GM19468 (cell line): ENCODE data around the gene TRDN.
"Not testable (repeated sequence)": the region's sequence is repeated elsewhere in the genome, so short reads cannot be mapped to it uniquely, and the experiment has no call there.

ENCODE experiments used
- ATAC-seq: cut with Tn5 transposase; IDR thresholded peaks from one replicate; pipeline ENCODE4 v1.9.1; 2021; ENCODE audit warnings: mild to moderate bottlenecking, moderate library complexity, moderate number of reproducible peaks; ENCODE audit not compliant: unreplicated experiment; ENCODE audit errors: extremely low read depth

Gene TRDN

DNA sequence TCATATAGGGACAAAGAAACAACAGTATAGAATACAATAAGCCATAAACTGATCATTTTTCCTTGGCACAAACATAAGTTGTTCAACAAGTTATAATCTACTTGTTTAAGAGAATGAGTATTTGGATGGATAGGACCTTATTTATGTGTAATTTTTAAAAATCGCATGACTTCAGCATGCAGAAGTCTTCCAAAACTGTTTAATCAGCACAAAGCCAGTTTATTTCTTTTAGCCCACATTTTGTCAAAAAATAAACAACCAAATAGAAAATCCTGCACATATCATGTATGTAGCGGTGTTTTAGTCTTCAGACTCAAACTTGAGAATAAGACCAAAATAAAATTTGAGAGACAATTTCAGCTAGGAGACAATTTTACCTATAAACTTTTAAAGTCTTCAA lies 304.7 kb downstream of the TRDN start:
- no peak for ATAC-seq

DNA sequence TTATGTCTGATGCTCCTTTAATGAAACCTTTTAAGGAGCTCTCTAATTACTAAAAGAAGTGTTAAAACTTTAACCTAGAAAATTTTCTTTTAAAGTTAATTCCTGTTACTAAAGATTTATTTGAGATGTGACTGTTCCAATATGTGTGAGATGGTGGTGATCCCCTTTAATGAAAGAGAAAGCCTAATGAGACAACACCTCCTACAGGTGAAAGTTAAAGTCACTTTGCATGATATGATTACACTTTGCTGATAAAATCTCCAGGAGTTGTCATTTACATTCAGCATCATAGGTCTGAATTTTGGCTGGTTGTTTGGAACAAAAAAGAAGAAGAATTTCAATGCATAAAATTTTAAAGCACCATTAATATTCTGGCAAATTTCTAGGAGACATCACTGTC lies 307.4 kb downstream of the TRDN start:
- no peak for ATAC-seq

DNA sequence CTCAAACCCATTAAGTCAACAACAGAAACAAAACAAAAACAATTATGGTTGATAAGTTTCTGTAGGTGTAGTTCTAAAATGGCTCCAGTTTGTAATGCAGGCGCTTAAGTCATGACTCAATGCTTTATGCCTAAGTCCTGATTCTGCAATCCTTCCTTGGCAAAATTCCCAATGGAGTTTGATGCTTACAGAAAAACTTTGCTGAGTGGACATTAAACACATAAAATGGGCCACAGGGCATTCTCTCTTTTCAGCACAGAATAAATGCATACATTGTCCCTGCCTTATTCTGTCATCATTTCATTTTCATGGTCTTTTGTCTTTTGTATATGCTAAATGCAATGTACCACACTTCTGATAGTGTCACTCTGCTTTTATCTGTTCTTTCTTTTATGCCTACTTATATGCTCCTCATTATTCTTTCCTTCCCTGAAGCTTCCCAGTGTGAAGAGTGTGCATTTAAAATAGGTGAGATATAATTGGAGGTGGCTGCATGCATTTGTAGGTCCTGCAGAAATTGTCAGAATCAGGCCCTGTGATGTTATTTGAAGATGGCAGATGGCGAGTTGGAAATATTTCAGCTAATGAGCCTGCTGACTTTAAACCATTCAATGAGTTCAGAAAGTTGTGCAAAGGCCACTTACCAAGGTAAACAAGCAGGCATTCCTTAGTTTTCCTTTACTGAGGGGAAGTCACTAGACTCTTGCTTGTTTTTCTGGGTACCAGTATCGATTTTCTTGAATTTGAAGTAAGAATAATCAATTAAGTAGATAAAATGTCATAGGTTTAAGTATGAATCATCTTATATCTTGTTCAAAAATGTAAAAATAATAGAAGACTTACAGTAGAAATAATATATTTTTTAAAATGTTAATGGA lies 313.1 kb downstream of the TRDN start:
- ATAC-seq: no peak

DNA sequence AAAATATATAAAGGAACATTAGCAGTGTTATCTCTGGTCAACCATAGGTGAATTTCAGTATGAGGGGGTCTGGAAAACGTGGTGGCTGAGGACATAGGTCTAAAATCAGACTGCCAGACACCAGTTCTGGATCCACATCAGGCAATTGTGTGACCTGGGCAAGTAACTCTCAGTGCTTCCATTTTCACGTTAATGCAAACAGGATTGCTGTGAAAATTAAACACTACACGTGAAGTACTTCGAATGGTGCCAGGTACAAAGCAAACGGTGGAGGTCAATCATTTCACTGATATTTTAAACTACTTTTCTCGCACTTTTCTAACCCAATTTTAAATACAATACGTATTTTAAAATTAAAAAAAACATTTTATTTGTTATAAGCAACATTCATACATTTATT lies 315.7 kb downstream of the TRDN start:
- ATAC-seq: no peak

DNA sequence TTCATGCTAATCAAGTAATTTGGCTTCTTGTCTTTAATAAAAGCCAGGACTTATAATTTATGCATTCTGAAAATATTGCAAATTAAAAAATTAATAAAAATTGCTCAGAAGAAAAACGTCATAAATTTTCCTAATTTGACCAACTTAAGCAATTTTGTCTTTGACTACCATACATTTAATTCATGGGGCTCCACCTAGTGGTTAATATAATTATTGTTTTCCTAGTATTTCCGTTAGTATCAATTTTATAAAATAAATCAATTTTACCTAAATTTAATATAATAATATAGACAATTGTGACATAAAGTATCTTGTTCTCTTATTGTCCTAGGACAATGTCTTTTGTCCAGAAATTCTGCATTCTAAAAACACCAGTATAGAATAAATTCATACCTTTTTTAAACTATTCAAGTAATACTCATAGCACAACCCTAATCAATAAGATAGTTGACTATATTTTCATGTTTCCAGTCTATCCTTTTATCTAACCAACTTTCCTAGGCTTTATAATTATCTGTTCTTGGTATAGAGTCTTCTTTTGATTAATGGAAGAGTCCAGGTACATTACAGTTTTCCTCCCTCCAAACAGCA lies 319.9 kb downstream of the TRDN start:
- no peak for ATAC-seq

DNA sequence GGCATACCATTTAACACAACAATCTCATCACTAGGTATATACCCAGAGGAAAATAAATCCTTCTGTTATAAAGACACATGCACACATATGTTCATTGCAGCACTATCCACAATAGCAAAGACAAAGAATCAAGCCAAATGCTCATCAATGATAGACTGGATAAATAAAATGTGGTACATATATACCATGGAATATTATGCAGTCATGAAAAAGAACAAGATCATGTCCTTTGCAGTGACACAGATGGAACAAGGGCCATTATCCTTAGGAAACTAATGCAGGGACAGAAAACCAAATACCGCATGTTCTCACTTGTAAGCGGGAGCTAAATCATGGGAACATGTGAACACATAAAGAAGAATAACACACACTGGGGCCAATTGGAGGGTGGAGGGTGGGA lies 322.3 kb downstream of the TRDN start:
- not testable (repeated sequence) for ATAC-seq

DNA sequence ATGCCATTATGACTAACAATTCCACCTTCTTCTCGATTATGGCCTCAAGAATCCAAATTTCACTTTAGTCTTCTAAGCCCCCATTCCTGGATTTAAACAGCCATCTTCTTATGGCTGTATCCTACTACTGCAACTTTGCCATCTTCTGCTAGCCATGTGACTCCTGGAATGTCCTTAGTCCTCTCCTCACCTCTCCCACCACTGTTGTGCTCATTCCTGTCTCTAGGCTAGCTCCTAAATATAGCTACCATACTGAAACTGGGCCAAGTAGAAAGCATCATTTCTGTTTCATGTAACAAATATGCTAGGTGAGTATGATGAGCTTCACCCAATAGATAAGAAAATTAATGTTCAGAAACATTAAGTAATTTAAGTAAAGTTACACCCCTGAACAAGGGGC lies 327.6 kb downstream of the TRDN start:
- ATAC-seq: no peak

DNA sequence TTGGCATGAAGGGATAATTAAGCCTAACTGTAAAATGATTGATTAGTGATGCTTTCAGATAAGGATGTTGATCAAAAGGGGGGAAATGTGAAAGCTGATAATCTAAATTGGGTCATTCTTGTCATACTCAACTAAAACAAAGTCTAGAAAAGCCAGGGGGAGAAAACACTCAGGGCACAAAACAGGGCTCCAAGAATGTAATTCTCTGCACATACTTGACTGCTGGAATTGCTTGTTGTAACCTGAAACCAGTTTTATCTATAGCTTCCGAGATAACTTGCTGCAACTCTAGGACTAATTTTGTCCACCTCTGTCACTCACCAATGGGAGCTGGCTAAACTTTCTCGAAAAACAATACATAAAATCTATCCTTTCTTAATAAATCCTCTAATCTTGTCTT lies 330.4 kb downstream of the TRDN start:
- no peak for ATAC-seq

DNA sequence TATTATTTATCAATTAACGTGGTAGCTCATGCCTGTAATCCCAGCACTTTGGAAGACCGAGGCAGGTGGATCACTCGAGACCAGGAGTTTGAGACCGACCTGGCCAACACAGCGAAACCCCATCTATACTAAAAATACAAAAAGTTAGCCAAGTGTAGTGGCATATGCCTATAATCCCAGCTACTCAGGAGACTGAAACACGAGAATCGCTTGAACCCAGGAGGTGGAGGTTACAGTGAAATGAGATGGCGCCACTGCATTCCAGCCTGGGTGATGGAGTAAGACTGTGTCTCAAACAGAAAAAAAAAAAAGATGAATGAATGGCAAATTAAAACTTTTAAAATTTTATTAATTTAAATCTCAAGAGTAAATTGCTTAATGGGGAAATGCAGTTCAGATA lies 341.1 kb downstream of the TRDN start:
- no peak for ATAC-seq

DNA sequence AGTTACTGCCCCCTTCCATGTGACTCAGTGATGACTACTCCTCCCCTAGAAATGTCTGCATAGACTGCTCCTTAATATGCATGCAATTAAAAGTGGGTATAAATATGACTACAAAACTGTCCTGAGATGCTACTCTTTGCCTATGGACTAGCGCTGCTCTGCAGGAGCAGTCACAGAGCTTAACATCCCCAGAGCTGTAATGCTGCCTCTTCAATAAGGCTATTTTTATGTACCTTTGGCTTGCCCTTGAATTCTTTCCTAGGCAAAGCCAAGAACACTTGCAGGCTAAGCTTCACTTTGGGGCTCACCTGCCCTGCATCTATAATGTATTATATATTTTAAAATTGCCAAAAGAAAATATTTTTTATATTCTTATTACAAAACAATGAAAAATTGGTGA lies 341.6 kb downstream of the TRDN start:
- ATAC-seq: no peak

DNA sequence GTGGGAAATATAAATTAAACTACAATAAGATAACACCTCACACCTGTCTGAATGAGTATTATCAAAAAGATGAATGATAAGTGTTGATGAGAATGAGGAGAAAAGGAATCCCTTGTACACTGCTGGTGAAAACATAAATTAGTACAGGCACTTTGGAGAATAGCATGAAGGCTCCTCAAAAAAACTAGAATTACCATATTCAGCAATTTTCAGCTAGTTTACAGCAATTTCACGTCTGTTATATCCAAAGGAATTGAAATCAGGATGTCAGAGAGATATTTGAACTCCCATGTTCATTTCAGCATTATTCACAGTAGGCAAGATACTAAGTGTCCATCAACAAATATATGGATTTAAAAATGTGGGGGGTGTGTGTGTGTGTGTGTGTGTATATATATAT lies 348.1 kb downstream of the TRDN start:
- ATAC-seq: no peak

DNA sequence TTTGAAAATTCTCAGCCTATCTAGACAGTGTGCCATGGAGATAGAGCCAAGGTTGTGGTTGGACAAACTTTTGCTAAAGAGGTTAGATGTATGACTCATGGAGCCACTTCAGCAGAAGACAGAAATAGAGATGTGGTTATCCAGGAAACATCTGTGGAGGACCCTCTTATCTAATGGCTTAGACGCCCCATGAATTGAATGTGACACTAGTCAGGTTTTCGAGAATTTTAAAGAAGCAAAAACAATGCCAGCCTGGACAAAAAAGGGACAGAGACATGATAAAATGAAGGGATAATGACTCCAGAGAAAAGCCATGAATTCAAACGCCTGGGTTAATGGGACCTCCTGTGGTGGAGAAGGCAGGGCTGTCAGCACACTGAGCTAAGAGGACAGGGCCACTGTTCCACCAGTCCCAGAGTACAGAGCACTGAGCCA lies 360.2 kb downstream of the TRDN start:
- no peak for ATAC-seq

DNA sequence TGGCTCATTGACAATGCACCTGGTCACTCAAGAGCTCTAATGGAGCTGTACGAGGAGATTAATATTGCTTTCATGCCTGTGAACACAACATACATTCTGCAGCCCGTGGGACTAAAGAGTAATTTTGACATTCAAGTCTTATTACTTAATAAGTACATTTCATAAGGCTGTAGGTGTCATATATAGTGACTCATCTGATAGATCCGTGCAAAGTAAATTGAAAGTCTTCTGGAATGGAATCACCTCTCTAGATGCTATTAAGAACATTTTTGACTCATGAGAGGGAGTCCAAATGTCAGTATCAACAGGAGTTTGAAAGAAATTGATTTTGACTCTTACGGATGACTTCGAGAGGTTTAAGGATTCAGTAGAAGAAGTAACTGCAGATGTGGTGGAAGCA lies 372.8 kb downstream of the TRDN start:
- no peak for ATAC-seq

DNA sequence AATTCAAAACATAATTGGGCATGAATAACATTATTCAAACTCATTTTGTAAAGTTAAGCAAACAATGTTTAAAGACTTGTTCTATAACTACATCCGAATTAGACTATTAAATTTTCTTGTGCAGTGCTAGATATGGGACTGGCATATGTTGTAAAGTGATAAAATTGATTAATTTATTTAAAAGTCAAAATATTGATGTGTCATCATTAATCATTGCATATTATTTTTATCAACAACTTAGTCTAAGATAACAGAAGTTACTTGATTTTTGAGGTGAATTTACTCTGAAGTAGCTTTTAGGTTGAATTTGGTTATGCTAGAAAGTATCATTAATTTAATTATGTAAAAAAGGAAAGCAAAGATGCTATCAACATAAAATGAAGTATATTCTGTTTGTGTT lies 396.1 kb downstream of the TRDN start:
- ATAC-seq: no peak

DNA sequence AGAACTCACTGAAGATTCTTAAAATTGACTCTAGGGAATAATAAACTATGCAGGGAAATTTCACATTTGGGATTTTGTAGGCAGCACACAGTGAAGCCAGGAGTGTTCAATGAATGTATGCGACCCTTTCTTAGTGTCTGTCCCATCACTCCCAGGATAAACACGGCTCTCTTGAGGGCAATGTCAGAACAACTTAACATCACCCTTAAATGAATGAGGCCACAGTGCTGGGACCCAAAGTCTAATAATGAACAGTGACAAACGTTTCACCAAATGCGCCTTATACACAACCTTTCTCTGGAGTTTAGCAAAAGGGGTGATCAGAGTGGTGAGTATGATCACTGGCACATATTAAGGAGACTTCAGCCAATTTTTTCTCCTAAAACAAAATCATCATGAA lies 403.4 kb downstream of the TRDN start:
- no peak for ATAC-seq

DNA sequence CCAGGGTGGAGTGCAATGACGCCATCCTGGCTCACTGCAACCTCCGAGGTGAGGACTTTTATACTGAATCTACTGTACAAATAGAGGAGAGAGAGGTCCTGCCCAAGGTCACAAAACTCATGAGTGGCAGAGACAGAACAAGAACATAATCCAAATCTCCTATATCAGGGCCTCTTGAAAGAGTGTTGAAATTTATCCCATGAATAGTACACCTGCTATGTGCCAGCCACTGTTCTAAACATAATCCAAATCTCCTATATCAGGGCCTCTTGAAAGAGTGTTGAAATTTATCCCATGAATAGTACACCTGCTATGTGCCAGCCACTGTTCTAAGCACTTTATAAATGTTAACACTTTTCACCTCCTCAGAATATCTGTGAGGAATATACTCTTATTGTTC lies 409.0 kb downstream of the TRDN start:
- not testable (repeated sequence) for ATAC-seq

DNA sequence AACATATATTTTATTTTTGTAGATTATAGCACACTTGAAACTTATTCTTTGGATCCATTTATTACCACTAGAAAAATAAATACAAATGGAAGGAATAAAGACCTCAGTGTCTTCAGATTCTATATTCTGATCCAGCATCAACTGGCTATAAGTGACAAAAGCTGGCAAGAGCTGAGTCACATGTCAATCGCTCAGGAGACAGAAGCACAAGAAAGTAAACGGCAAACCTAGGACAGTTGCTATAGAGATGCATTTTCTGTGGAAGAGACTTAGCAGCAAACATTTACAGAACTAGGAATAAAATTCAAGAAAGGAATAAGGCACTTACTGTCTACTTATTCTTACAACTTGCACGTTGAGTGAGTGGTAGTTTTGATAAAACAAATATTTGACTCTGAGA lies 410.4 kb downstream of the TRDN start:
- ATAC-seq: no peak

DNA sequence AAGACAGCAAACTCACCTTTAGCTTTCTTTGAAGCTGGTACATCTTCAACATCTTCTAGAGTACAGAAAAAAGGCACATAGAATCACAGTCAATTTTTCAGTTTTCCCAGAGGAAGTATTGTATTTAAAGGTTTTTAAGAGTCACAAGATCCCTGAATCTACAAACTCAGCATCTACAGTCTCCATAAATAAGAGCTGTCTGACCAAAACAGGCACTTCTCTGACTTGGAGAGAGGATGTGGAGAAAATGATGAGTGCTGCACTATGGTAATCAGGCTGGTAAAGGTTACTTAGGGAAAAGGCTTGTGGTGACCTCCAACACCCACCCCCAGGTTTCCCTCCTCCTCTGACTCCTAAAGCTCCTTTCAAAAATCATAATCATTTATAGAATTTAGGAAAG lies 412.7 kb downstream of the TRDN start:
- no peak for ATAC-seq

DNA sequence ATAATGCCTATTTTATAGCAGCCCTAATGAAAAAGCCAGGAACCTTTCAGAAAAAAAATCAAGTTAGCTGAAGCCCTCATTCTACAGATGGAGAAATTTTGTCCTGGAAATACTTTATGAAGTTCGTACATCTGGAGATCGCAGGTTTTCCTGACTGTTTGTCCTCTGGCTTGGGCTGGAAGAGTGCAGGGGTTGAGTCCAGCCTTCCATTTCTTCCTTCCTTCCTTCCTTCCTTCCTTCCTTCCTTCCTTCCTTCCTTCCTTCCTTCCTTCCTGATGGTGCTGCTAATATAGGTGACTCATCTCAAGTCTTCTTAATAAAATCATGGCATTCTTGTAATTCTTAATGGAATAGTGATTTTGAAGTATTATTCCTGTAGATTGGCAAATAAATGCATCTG lies 413.3 kb downstream of the TRDN start:
- ATAC-seq: no peak

DNA sequence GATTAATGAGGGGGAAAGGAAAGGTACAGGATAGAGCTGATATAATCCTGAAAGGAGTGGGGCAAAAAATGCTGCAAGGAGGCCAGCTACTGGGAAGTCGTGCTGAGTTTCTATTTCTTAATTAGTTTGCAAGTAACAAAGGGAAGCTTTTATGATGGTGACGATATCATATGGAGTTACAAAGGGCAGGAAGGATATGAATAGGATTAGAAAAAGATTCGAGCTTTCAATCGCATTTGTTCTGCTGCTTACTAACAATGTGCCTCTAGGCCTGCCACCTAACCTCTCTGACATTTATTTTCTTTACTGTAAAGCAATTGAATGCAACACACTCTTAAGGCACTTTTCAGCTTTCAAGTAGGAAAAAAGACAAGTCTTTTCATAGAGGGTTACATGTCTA lies 421.5 kb downstream of the TRDN start:
- ATAC-seq: no peak

DNA sequence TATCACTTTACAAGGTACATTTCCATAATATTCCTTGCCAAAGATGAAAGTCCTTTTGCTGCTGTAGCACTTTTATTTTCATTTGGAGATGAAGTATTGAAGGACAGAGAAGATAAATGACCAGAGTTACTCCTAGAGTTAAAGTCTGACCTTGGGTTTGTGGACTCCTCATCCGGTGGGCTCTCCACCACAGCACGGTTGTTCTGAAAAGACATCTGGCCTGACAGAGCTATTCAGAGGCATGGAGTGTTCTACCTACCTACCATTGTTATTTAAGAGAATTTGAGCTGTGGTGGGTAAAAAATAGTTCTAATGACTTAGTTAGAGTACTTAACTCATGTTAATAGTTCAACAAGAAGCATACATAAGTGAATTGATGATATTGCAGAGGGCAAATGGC lies 422.3 kb downstream of the TRDN start:
- no peak for ATAC-seq

DNA sequence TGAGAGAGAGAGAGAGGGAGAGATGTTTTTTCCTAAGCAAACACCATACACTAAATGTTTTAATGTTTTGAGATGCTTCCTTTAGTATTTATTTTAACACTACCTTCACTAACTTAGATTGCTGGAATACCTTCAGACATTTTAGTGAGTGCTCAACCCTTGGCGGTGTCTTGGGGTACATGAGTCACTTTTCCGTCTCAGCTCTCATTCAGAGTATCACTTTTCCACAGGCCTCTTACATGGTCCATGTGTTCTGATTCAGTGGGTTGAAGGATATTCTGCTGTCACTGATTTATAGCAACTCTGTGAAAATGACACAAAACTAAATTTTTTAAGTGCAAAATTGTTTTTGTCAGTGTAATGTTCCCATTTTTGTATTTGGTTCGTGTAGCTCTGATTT lies 422.8 kb downstream of the TRDN start:
- no peak for ATAC-seq
